Gastrocnemius medialis (tissue), 4 donors: ENCODE measurements around the gene TK2.

Experiments
- POLR2A ChIP-seq, 2 donors: fragments of 450-650 bp; IDR thresholded peaks; one replicate each; pipeline ENCODE4 v1.6.1; 2017; ENCODE audit warnings: antibody characterized with exemption in 2 of 2, mild to moderate bottlenecking in 2 of 2, moderate library complexity in 2 of 2
- TF ChIP-seq, protein P1 (sequence below), 5 experiments: fragments of 450-650 bp in 3 of 5; fragments of 200-600 bp in 2 of 5; sonication (generic) in 2 of 5; IDR thresholded peaks in 4 of 5; conservative IDR thresholded peaks in 1 of 5; 1 replicate in 4 of 5; 2 replicates in 1 of 5; pipeline ENCODE4 v1.5.1; 2016 to 2019; ENCODE audit warnings: antibody characterized with exemption in 5 of 5, mild to moderate bottlenecking in 3 of 5, moderate library complexity in 3 of 5

DNA sequence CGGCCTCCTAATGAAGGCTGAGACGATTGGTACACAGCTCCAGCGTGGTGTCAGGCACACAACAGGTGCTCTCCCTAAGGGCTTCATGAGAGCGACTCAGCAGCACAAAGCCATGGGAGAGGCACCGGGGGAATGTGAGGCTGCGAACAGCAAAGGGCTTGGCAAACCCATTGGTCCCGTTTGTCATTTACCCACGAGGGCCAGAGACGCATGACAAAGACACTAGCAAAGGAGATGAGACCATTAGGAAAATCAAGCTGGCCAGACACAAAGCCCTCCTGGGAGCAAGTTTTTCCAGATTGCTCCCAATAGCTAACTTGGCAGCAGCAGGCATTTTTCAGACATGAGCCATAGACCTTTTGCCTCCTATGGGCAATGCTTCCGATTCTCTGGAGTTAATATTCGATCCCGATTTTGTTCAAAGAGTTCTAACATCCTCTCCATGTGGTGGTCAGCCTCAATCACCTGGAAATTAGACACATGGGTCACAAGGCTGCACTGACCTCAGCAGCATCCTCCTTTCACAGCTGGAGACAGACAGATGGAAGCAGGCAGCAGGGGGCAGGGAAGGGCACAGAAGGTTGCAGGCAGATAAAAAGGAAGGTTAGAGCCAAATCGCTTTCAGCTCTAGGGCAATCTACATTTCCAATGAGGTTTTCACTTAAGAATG is 38.2 kb downstream of the TK2 start:
- TF ChIP-seq, protein P1, sequence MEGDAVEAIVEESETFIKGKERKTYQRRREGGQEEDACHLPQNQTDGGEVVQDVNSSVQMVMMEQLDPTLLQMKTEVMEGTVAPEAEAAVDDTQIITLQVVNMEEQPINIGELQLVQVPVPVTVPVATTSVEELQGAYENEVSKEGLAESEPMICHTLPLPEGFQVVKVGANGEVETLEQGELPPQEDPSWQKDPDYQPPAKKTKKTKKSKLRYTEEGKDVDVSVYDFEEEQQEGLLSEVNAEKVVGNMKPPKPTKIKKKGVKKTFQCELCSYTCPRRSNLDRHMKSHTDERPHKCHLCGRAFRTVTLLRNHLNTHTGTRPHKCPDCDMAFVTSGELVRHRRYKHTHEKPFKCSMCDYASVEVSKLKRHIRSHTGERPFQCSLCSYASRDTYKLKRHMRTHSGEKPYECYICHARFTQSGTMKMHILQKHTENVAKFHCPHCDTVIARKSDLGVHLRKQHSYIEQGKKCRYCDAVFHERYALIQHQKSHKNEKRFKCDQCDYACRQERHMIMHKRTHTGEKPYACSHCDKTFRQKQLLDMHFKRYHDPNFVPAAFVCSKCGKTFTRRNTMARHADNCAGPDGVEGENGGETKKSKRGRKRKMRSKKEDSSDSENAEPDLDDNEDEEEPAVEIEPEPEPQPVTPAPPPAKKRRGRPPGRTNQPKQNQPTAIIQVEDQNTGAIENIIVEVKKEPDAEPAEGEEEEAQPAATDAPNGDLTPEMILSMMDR (IDR thresholded peaks at IDR 0.05 in 4 of 5, conservative IDR thresholded peaks at IDR 0.05 in 1 of 5), result no peak
- TF ChIP-seq POLR2A (IDR thresholded peaks at IDR 0.05), result no peak
